VCaP (cell line): ENCODE measurements around the gene CAMKMT.

Source experiments
- H3K27ac ChIP-seq: fragments of 450-650 bp; 2 replicates; pipeline ENCODE4 v1.5.1; 2017
- CTCF ChIP-seq: fragments of 450-650 bp; conservative IDR thresholded peaks from 2 replicates; pipeline ENCODE4 v1.5.1; 2017; ENCODE audit warnings: mild to moderate bottlenecking, moderate library complexity

CAMKMT gene

GRCh38 chr2:44424211-44424610 lies 62.5 kb downstream of the CAMKMT start:
- TF ChIP-seq CTCF = no peak
- H3K27ac ChIP-seq = no peak overlapping the region

GRCh38 chr2:44429034-44429433 lies 67.3 kb downstream of the CAMKMT start:
- H3K27ac ChIP-seq = no peak overlapping the region
- no peak for TF ChIP-seq CTCF

- TF ChIP-seq CTCF = no peak
- no peak overlapping the region for H3K27ac ChIP-seq
Observed at GRCh38 chr2:44430342-44430741, 68.6 kb downstream of the CAMKMT start.

GRCh38 chr2:44433895-44434294 lies 72.1 kb downstream of the CAMKMT start:
- no peak overlapping the region for H3K27ac ChIP-seq
- TF ChIP-seq CTCF = no peak

- H3K27ac ChIP-seq = no peak overlapping the region
- TF ChIP-seq CTCF = no peak
Observed at GRCh38 chr2:44441200-44441599, 79.5 kb downstream of the CAMKMT start.

GRCh38 chr2:44442019-44442418 lies 80.3 kb downstream of the CAMKMT start:
- H3K27ac ChIP-seq = no peak overlapping the region
- TF ChIP-seq CTCF = no peak

- no peak overlapping the region for H3K27ac ChIP-seq
- no peak for TF ChIP-seq CTCF
Observed at GRCh38 chr2:44443517-44443916, 81.8 kb downstream of the CAMKMT start.

GRCh38 chr2:44444881-44445280 lies 83.1 kb downstream of the CAMKMT start:
- no peak for TF ChIP-seq CTCF

More at GRCh38 chr2:44444881-44445280, 83.1 kb downstream of the CAMKMT start:
- H3K27ac ChIP-seq = no peak overlapping the region
